Testis (tissue), 3 donors: ENCODE measurements around the gene ZNF433. TPM values are rescaled to one million over a fixed set of nuclear protein-coding genes. Genes with fewer than 3 reads are reported as not detected.

Source experiments
- DNase-seq: peaks from one replicate; pipeline ENCODE4 v3.0.0-alpha.2; 2019
- H3K27ac ChIP-seq, 2 donors: fragments of 200-600 bp; sonication (generic); one replicate each; pipeline ENCODE4 v1.5.1; 2019
- H3K27me3 ChIP-seq: fragments of 200-600 bp; sonication (generic); one replicate; pipeline ENCODE4 v1.5.1; 2019
- H3K36me3 ChIP-seq: fragments of 200-600 bp; sonication (generic); one replicate; pipeline ENCODE4 v1.5.1; 2017; ENCODE audit warnings: low read depth; ENCODE audit errors: missing control alignments
- H3K4me1 ChIP-seq: fragments of 200-600 bp; sonication (generic); one replicate; pipeline ENCODE4 v1.5.1; 2019
- H3K4me3 ChIP-seq, 2 donors: fragments of 200-600 bp; sonication (generic); one replicate each; pipeline ENCODE4 v1.5.1; 2017 to 2019
- H3K9me3 ChIP-seq: fragments of 200-600 bp; sonication (generic); one replicate; pipeline ENCODE4 v1.5.1; 2017
- CTCF ChIP-seq, 3 experiments: fragments of 450-650 bp in 2 of 3; fragments of 200-600 bp in 1 of 3; sonication (generic) in 1 of 3; IDR thresholded peaks; one replicate each; pipeline ENCODE4 v1.5.1; 2016 to 2019; ENCODE audit warnings: antibody characterized with exemption in 3 of 3, mild to moderate bottlenecking in 2 of 3, moderate library complexity in 1 of 3
- POLR2A ChIP-seq: fragments of 450-650 bp; IDR thresholded peaks from one replicate; pipeline ENCODE4 v1.6.1; 2017; ENCODE audit warnings: antibody characterized with exemption, mild to moderate bottlenecking, moderate library complexity
- WGBS, 2 donors: methylation state at CpG; one replicate each; pipeline ENCODE4 v1.1.5; 2018; 5-methylcytosine and 5-hydroxymethylcytosine counted together
- intact Hi-C: fragments of 100-400 bp; cut with DNase I; formaldehyde crosslinking; loops from one replicate; pipeline ENCODE4 v1.15.1; 2023; ENCODE audit warnings: low total_unique reads
- polyA plus RNA-seq: library from polyadenylated mRNA; stranded (reverse); fragments of 350-450 nt; fragmentation: Illumina TruSeq; extraction: RNeasy Lipid Tissue Mini Kit (QIAGEN cat#74804); gene quantifications from one replicate; pipeline ENCODE4 v1.2.3, GENCODE V29; 2014; ENCODE audit warnings: low read depth, low replicate concordance; ENCODE audit not compliant: insufficient read depth
- total RNA-seq, 2 donors: library from RNA; depleted of rRNA; stranded (reverse); fragments of >200 nt; gene quantifications; one replicate each; pipeline ENCODE4 v1.2.3, GENCODE V29; 2016

ZNF433 gene
- total and polyA plus RNA-seq, 3 donors from 2014 or later, result 26.1 to 46.6 (median 43.4) TPM

- no peaks in the 10 kb centered on the region for H3K9me3 ChIP-seq
- WGBS, 2 donors, result 89 to 96% methylated on average over 4 of the region's 4 CpGs
- intact Hi-C loops, result loop anchor here (10.0 kb wide), 1 partner anchor 58 kb away; the partner anchor contains the start of gene ZNF700
- TF ChIP-seq CTCF (IDR thresholded peaks at IDR 0.05) (no peak), POLR2A (no peak)
- H3K27me3 ChIP-seq, result no peaks in the 10 kb centered on the region
- no peak for DNase-seq
- H3K36me3 ChIP-seq, result no peaks in the 10 kb centered on the region
- no peak overlapping the region for H3K4me3 ChIP-seq
- H3K4me1 ChIP-seq, result no peaks in the 10 kb centered on the region
- no peak overlapping the region for H3K27ac ChIP-seq
These were observed 53.0 kb downstream of the ZNF433 start for GRCh38 chr19:11982526-11982925.

GRCh38 chr19:11979527-11979926, 56.0 kb downstream of the ZNF433 start:
- Histone ChIP-seq H3K27ac (no peak overlapping the region), H3K36me3 (no peaks in the 10 kb centered on the region), H3K4me3 (no peak overlapping the region), H3K27me3 (no peaks in the 10 kb centered on the region), H3K4me1 (no peaks in the 10 kb centered on the region), H3K9me3 (no peaks in the 10 kb centered on the region)
- no peak for DNase-seq
- intact Hi-C loops, result no loop called here
- no peak for TF ChIP-seq CTCF (IDR thresholded peaks at IDR 0.05)
- no peak for TF ChIP-seq POLR2A
- 89 to 90% methylated on average over 4 of the region's 4 CpGs for WGBS, 2 donors

DNA sequence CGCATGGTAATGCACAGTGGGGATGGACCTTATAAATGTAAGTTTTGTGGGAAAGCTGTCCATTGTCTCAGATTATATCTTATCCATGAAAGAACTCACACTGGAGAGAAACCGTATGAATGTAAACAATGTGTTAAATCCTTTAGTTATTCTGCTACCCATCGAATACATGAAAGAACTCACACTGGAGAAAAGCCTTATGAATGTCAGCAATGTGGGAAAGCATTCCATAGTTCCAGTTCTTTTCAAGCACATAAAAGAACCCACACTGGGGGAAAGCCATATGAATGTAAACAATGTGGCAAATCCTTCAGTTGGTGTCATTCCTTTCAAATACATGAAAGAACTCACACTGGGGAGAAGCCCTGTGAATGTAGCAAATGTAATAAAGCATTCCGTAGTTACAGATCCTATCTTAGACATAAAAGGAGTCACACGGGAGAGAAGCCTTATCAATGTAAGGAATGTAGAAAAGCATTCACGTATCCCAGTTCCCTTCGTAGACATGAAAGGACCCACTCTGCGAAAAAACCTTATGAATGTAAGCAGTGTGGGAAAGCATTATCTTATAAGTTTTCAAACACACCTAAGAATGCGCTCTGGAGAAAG, 56.9 kb downstream of the ZNF433 start:
- H3K4me3 ChIP-seq, result no peak overlapping the region
- no peak overlapping the region for H3K27ac ChIP-seq
- intact Hi-C loops, result no loop called here
- H3K9me3 ChIP-seq, result no peaks in the 10 kb centered on the region
- H3K27me3 ChIP-seq, result no peaks in the 10 kb centered on the region
- H3K36me3 ChIP-seq, result no peaks in the 10 kb centered on the region
- no peak for DNase-seq
- TF ChIP-seq CTCF (IDR thresholded peaks at IDR 0.05) (no peak), POLR2A (no peak)
- no peaks in the 10 kb centered on the region for H3K4me1 ChIP-seq
- 84 to 92% methylated on average over 9 of the region's 9 CpGs for WGBS, 2 donors

DNA sequence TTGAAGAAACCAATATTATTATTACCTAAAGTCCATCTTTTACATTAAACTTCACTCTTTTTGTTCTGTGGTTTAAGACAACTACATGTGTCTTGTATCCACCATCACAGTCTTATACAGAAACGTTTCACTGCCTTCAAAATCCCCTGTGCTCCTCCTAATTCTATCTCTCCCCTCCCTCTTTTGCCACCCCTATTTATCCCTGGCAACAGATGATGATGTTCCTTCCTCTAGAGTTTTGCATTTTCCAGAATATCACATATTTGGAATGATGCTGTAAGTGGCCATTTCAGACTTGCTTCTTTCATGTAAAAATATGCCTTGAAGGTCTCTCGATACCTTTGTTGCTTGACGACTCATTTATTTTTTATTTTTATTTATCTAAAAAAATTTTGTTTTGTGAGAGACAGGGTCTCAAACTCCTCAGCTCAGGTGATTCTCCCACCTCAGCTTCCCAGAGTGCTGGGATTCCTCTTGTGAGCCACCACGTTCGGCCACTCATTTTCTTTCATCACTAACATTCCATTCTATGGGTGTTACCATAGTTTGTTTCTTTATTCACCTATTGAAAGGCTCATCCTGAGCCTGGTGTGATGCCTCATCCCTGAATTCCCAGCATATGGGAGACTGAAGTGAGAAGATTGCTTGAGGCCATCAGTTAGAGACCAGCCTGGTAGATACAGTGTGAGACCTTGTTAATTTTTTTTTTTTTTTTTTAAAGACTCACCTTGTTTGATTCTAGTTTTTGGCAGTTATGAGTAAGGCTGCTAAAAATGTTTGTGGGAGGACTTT, 62.3 kb downstream of the ZNF433 start:
- TF ChIP-seq CTCF (IDR thresholded peaks at IDR 0.05) (no peak), POLR2A (no peak)
- H3K4me3 ChIP-seq, result no peak overlapping the region
- H3K4me1 ChIP-seq, result no peaks in the 10 kb centered on the region
- intact Hi-C loops, result no loop called here
- no peaks in the 10 kb centered on the region for H3K27me3 ChIP-seq
- no peak overlapping the region for H3K27ac ChIP-seq
- no peaks in the 10 kb centered on the region for H3K36me3 ChIP-seq
- H3K9me3 ChIP-seq, result no peaks in the 10 kb centered on the region
- 83 to 89% methylated on average over 5 of the region's 5 CpGs for WGBS, 2 donors
- DNase-seq, result no peak
